ENCODE measurements around the gene DNAH8.
"Not testable (repeated sequence)": the region's sequence is repeated elsewhere in the genome, so short reads cannot be mapped to it uniquely, and the experiment has no call there.

Gene DNAH8

DNA sequence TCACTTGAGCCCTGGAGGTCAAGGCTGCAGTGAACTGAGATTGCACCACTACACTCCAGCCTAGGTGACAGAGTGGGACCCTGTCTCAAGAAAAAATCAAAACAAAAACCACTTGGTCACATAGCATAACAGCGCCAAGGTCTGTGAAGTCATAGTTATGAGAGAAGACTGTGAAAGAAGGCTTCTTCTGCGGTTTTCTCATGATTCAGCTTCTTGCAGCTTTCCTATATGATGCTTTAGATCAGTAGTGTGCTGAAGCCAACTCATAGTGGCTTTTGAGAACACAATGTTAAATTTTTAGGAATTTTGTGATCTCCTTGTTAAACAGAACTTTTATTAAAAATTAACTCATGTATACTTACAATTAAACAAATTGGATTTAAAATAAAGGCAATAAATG, 197.3 kb downstream of the DNAH8 start:
- no peak for DNase-seq

DNA sequence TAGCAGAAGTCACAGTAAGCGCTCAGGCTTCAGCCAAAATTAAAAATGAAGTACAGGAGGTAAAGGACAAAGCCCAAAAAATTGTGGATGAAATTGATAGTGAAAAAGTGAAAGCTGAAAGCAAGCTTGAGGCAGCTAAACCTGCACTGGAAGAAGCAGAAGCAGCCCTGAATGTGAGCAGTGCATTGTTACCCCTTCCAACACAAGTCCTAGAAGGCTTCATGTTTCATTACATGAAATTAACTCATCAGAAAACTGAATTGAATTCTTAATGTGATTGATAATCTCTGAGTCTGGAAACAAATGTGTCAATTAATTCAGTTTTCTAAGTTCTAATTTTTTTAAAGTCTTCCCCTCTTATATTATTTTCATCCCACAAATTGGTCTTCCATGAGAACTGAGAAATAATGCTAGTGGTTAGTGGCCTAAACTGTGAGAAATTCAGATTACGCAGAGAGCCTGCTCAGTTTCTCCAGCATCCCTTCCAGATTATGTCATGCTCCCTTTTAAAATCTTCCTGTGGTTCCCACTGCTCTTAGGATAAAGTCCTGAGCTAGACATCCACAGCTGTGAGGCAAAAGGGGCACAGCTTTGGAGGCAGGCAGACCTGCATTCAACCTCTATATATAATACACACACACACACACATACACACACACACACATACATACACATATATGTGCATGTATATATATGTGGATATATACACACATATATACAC, 200.3 kb downstream of the DNAH8 start:
- no peak for DNase-seq

DNA sequence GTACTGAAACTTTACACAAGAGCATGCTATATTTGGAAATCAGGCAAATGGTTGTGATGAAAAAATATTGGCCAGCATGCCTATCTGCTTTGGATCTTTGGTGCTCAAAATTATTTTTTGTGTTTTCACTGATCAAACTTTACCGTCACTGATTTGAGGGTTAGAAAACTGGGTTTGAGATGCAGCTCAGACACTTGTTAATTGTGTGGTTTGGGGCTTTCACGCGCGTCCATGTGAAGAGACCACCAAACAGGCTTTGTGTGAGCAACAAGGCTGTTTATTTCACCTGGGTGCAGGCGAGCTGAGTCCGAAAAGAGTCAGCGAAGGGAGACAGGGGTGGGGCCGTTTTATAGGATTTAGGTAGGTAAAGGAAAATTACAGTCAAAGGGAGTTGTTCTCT, 206.4 kb downstream of the DNAH8 start:
- not testable (repeated sequence) for DNase-seq

- no peak for DNase-seq
Measured at GRCh38 chr6:38924791-38925509, 209.8 kb downstream of the DNAH8 start.

- DNase-seq, result no peak
Measured at GRCh38 chr6:38929560-38929959, 214.4 kb downstream of the DNAH8 start.

GRCh38 chr6:38933426-38933825, 218.3 kb downstream of the DNAH8 start:
- peak in 1 of 2 donors; percentile 33 for DNase-seq

DNA sequence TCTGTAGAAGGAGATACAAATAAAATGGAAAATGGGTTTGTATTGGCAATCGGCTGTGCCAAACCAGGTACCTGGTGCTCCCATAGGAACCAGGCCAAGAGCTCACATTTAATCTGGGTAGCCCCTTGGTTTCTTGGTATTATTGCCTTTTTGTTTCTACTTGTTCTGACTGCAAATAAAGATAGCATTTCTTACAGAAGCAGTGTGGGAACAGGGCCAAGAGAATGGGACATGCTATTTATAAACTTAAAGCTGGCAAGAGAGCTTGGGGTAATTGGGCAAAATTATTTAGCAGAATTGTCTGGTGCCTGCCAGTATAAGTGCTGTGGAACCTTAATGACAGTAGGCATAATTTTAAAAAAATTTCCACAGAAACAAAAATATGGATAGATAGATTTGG, 219.9 kb downstream of the DNAH8 start:
- DNase-seq, result no peak

GRCh38 chr6:38937839-38938613, 222.9 kb downstream of the DNAH8 start:
- DNase-seq, result peak in 1 of 2 donors; percentile 3

GRCh38 chr6:38938741-38939140, 223.6 kb downstream of the DNAH8 start:
- DNase-seq, result no peak

DNA sequence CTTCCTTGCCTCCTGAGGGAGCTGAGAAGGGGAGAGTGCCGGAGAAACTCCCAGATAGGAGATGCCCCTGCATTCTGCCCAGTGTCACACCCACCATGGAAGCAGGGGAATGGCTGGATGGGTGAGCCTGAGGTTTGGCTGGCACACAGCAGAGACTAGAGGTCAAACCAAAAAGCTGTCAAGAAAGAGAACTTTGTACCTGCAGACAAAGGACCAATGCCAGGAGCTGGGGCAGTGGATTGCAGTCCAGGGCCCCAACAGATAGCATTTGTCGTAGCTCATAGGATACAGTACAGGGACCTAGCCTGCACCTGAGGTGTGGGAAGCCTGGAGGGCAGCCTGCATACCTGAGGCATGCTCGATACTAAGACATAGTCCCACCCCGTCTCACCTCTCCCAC, 227.3 kb downstream of the DNAH8 start:
- no peak for DNase-seq

GRCh38 chr6:38942965-38943364, 227.9 kb downstream of the DNAH8 start:
- no peak for DNase-seq

GRCh38 chr6:38943964-38944363, 228.9 kb downstream of the DNAH8 start:
- no peak for DNase-seq

- DNase-seq, result no peak
Measured at GRCh38 chr6:38944655-38945279, 229.7 kb downstream of the DNAH8 start.

DNA sequence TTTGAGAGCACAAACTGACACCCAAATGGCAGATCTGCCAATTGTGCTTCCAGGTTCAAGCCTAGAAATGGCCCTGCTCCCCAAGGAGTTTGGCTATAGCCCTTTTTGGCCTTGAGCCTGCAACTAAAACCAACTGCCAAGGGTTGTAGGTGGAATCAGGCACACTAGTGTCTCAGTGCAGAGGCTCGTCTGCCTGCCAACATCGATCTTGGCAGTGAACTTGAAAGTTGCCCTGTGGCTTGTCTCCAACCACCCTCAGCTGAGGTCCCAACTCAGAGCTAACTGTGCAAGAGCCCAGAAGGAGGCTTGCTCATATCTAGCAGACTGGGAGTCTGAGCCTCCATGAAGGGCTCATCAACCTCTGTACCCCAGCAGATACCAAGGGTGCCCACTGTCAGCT, 240.8 kb downstream of the DNAH8 start:
- no peak for DNase-seq

DNA sequence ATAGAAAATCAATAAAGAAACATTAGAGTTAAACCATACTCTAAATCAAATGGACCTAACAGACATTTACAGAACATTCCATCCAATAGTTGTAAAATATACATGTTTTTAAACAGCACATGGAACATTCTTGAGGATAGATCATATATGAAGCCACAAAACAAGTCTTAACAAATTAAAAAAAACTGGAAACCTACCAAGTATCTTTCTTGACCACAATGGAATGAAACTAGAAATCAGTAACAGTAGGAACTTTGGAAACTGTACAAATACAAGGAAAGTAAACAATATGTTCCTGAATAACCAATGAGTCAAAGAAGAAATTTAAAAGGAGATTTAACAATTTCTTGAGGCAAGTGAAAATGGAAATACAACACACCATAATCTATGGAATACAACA, 242.3 kb downstream of the DNAH8 start:
- DNase-seq, result no peak

- DNase-seq, result no peak
Measured at GRCh38 chr6:38959138-38959537, 244.0 kb downstream of the DNAH8 start.

DNA sequence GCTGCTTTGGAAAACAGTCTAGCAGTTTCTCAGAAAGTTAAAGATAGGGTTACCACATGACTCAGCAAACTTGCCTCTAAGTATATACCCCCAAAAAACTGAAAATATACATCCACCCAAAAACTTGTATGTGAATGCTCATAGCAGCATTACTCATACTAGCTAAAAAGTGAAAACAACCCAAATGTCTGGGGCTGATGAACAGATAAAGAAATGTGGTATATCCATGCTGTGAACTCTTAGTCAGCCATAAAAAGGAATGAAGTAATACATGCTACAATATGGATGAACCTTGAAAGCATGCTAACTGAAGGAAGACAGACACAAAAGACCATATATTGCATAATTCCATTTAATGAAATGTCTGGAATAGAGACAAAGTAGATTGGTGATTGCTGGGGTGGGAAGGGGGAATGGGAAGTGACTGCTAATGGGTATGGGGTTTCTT, 253.6 kb downstream of the DNAH8 start:
- DNase-seq, result no peak

GRCh38 chr6:38973178-38974057, 258.3 kb downstream of the DNAH8 start:
- peak in 1 of 2 donors; percentile 40 for DNase-seq

DNA sequence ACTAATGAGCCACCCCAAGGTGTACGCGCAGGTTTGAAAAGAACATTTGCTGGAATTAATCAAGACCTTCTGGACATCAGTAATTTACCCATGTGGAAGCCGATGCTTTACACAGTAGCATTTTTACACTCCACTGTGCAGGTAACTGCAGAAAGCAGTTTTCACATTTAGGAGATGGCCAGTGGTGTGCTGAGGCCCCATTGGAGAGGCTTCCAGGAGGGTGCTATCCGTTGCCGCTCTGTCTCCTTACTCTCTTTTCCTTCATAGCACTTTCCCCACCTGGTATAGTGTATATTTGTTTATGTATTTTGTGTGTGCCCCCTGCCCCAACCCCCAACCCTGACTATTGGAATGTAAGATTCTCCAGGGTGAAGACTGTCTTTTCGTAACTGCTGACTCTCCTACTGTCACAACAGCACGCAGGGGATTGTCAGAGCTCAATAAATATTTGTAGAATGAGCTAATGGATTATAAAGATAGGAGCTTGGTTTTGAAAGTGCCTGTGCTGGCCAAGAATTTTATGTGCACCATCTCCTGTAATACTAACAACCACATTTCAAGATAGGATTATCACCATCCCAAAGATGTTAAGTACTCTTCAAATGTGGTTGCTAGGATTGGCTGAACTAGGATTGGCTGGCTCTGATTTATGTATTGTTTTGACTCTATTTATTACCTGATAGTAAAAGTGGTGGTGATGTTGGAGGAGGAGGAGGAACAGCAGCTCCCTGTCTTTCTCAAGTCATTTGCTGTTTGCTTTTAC, 259.5 kb downstream of the DNAH8 start:
- no peak for DNase-seq

DNA sequence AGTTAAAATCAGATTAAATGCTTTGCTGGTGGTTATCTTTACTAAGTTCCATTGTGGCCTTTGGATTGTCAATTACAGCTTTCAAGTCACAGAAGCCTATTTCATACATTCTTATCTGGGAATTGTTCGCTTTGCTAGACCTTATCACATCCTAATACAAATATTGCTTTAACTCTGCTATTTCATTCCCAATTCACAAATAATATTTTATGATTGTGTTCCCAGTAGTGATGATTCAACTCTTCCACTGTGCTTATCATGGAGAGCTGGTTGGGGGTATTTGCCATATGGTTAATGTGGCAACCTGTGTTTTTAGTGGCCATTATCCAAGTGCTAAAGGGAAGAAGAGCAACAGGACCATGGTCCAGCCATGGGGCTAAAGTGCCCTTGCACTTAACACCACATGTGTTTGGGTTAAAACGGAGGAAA, 260.5 kb downstream of the DNAH8 start:
- DNase-seq, result no peak

DNA sequence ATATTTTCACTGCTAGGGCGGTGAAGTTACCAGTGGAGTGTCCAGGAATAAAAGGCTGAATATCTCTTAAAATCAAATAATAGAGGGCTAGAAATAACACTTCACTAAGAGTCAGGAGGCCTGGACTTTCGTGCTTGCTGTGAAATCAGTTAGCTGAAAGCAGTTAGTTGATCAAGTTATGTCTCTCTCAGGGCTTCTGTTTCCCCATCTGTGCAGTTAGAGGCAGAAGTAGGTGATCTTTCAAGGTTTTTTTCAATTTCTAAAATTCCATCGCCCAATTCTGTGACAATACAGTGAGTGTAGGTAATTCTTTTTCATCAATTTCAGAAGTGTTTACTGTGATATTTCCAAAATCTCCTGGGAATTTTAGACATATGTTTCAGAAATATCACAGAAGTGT, 260.9 kb downstream of the DNAH8 start:
- DNase-seq, result no peak

Measured in CD4-positive, alpha-beta T cell treated with Interferon alpha-2 for 1 hour (primary cell).